NCI-H345 treated with DMSO at 0.1 percent for 48 hours (cell line): ENCODE results near the gene CYS1.

Experiments used
- DNase-seq: peaks from one replicate; lab custom pipeline; 2025; ENCODE audit not compliant: unreplicated experiment; lab: John Stamatoyannopoulos, UW

CYS1 gene

GRCh38 chr2:10048501-10049171 lies 31.6 kb downstream of the CYS1 start:
- peak; percentile 30 for DNase-seq

DNA sequence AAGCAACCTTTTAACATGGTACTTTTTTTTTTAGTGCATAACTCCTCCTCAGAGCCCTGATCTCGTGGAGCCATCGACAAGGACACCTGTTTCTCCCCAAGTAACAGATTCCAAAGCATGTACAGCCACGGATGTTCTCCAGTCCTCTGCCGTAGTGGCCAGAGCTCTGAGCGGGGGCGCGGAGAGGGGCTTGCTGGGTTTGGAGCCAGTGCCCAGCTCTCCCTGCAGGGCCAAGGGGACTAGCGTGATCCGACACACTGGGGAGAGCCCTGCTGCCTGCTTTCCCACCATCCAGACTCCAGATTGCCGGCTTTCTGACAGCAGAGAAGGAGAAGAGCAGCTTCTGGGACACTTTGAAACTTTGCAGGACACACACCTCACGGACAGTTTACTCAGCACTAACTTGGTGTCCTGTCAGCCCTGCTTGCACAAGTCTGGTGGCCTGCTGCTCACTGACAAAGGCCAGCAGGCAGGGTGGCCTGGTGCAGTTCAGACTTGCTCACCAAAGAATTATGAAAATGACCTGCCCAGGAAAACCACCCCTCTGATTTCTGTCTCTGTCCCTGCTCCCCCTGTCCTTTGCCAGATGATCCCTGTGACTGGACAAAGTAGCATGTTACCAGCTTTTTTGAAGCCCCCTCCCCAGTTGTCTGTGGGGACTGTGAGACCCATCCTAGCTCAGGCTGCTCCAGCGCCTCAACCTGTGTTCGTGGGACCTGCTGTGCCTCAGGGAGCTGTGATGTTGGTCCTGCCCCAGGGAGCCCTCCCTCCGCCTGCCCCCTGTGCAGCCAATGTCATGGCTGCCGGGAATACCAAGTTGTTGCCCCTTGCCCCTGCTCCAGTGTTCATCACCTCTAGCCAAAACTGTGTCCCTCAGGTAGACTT lies 32.4 kb downstream of the CYS1 start:
- no peak for DNase-seq

- no peak for DNase-seq
These were observed 33.3 kb downstream of the CYS1 start for GRCh38 chr2:10046931-10047330.

DNA sequence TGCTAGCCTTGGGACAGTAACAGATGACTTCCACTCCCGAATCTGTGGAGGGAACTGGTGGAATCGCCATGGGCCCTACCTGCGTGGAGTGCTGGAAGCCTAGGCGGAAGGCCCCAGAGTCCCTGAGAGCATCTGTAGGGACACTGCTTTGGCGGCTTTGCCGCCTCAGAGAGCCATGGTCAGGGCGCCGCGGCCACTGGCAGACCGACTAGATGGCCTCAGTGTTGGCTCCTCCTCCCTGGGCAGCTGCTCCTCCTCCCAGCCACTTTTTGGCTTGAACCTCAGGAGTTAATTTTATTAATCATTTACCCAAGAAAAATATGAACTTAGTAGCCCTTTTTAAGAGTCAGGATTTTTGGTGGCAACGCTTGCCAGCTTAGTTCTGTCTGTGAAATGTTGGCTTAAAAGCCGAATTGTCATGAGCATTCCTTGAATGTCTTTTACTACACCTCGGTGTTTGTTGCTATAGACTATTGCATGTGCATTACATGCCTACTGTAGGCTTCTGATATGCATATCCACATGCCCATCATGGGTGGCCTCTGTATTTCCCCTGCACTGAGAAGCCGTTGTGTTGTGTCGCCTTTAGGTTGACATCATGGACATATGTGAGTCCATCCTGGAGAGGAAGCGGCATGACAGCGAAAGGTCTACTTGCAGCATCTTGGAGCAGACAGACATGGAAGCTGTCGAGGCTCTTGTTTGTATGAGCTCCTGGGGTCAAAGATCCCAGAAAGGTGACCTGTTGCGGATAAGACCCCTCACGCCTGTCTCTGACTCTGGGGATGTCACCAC lies 34.5 kb downstream of the CYS1 start:
- DNase-seq = no peak

- DNase-seq = peak; percentile 88
These were observed 36.2 kb downstream of the CYS1 start for GRCh38 chr2:10043906-10044601.

- DNase-seq = peak; percentile 88
These were observed 36.8 kb downstream of the CYS1 start, which contains the start of gene KLF11 for GRCh38 chr2:10043256-10043905. Gene KLF11 (plus strand): TSS chr2:10043550. CDS start chr2:10043717, 167 bp downstream.

GRCh38 chr2:10042301-10043161 lies 37.7 kb downstream of the CYS1 start:
- no peak for DNase-seq

DNA sequence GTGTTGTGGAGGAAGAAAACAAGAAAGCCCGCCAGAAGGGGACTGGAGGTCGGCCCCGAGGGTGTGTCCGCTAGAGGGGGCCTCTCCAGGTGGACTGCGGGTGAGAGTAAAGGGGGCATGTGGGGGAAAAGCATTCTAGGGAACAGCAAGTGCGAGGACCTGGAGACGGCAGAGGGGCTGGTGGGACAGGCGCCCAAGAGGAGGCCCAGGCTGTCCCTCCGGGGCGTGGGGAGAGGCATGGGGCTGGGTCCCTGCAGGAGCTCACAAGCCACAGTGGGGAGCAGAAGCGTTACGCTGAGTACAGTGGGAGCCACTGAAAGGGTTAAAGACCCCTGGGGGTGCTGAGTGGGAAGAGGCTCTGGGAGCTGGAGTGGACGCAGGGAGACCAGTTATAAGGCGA lies 38.5 kb downstream of the CYS1 start:
- DNase-seq = no peak

DNA sequence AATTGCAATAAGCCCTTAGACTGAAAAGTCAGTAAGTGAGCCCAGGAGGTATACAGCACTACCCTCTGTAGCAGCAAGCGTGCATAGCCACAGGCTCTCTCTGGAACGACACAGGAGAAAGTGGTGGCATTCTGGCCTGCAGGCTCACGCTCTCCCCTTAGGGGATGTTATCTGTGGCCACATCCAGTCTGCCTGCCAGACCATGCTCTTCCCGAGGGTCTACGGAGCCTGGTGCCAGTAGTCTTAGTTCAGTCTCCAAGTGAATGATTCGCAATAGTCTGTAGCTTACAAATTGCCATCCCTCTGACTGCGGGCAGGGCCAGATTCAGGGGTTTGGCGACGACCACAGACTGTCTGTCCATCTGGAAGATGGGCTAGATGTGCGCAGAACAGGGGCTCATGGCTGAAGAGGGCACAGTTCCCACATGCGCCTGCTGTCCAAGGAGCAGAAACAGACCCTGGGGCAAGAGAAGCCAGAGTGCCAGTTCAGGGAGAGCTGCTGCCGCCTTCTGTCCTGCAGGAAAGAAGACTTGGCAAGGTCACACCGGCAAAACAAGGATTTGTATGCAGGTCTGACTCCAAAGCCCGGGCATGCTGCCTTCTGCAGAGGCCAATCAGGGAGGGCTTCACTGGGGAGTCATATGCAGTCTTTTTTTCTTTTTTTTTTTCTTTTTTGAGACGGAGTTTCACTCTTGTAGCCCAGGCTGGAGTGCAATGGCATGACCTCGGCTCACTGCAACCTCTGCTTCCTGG lies 40.4 kb downstream of the CYS1 start:
- DNase-seq = no peak

DNA sequence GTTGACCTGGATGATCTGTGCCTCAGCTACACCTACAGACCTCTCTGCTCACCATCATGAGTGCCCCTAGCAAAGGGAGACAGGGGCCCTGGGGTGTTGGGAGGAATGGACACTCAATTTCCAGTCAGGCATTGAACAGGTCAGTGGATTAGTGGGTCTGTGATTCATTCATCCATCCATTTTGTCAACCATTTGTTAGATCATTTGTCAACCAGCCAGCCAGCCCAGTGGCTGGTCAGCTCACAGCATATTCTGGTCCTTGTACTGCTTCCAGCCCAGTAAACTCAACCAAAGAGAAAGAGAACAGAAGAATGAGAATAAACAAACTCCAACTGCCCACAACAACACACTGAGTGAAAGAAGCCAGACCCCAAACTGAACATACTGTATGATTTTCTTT lies 41.5 kb downstream of the CYS1 start:
- no peak for DNase-seq

GRCh38 chr2:10038123-10038522 lies 42.1 kb downstream of the CYS1 start:
- no peak for DNase-seq

DNA sequence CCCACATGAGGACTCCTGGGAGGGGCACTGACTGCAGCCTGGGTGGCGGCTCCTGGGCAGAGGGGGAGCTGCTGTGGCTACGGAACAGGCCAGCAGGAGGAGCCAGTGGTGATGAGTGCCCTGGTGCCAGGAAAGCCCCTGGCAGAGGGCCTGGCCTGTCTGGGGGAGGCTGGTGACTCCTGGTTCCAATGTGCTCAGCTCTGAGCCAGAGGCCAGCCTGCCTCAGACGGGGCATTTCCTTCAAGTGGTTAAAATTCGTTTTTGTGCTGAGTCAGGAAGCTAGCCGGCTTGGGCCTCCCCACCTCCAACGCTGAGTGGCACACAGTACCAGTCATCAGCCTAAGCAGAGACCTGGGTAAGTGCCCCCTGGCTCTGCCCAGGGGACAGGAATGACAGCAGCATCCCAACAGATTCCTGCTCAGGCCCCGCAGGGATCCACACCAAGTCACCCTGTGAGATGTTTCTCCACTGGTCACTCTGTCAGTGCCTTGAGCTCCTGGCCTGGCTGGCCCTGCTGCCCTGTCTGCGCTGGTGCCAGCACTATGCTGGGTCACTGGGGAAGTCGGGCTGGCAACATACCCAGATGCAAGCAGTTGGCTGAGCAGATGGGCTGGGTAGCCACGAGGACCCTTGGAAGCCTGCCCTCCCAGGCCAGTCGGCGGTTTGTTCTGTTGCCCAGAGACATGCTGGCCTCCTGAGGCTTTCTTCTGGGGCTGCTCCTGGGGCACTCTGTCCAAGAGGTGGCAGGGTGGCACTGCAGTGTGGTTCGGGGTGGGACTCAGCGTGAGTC lies 43.9 kb downstream of the CYS1 start:
- no peak for DNase-seq

DNA sequence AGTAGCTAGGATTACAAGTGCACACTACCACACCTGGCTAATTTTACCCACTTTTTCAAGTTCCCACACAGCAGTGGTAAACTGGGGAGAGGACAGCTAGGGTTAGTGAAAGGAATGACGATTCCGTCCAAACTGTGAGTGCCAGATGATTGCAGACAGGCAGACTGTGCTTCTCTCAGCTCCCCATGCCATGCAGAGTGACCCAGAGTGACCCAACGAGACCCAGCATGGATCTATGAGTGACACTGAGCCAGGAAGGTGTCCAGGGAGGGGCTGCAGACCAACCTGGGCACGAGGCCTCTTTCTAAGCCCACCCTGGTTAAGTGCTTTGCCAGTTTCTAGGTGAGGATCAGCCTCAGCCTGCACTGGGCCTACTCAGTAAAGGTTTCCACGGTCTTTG lies 44.6 kb downstream of the CYS1 start:
- DNase-seq = no peak

GRCh38 chr2:10035053-10035422 lies 45.2 kb downstream of the CYS1 start:
- no peak for DNase-seq

- DNase-seq = no peak
These were observed 45.7 kb downstream of the CYS1 start for GRCh38 chr2:10034333-10035052.

DNA sequence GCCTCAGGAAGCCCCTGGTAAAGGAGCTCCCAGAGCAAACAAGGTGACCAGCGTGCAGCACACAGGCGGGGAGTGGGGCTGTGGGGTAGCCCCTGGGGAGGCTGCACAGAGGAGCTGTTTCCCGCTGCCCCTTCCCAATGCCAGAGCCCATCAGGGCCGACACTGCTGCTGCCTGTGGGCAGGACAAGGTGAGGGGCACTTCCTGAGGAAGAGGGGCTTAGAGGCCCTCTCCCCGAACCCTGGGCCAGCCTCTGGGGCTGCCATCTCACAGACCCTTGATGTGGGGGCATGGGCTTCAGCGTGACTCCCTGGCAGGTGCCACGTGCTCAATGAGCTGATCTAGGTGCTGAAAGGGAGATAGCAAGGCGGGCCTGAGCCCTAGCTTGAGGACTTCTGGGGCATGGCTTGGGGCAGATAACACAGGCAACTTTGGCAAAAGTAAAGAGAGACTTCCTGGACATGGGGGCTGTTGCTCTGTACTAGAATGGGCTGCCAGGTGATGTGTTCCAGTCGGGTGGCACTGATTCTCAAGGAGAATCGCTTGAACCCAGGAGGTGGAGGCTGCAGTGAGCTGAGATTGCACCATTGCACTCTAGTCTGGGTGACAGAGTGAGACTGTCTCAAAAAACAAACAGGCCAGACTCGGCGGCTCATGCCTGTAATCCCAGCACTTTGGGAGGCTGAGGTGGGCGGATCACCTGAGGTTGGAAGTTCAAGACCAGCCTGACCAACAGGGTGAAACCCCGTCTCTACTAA lies 46.8 kb downstream of the CYS1 start:
- no peak for DNase-seq

DNA sequence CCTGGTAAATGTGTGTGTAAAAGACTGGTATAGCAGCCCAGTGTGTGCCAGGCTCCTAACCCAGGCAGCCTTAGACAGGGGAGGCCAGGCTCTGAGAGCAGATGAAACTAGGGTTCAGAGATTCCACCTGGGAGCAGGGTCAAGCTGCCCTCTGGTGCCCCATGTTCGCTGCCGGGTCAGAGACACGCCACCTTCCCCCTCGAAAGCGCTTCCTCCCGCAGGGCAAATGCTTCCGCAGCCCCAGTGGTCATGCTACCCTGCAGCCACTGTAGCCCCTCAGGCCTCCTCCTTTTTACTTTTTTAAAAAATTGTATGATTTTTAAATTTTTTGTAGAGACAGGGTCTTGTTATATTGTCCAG lies 47.5 kb downstream of the CYS1 start:
- DNase-seq = no peak
